ENCODE measurements around the gene SKP1. TPM values are rescaled to one million over a fixed set of nuclear protein-coding genes. Genes with fewer than 3 reads are reported as not detected.
"Not testable (repeated sequence)": the region's sequence is repeated elsewhere in the genome, so short reads cannot be mapped to it uniquely, and the experiment has no call there.

The SKP1 gene
- total RNA-seq, 1 experiment from 2014 or later = 415 TPM

DNA sequence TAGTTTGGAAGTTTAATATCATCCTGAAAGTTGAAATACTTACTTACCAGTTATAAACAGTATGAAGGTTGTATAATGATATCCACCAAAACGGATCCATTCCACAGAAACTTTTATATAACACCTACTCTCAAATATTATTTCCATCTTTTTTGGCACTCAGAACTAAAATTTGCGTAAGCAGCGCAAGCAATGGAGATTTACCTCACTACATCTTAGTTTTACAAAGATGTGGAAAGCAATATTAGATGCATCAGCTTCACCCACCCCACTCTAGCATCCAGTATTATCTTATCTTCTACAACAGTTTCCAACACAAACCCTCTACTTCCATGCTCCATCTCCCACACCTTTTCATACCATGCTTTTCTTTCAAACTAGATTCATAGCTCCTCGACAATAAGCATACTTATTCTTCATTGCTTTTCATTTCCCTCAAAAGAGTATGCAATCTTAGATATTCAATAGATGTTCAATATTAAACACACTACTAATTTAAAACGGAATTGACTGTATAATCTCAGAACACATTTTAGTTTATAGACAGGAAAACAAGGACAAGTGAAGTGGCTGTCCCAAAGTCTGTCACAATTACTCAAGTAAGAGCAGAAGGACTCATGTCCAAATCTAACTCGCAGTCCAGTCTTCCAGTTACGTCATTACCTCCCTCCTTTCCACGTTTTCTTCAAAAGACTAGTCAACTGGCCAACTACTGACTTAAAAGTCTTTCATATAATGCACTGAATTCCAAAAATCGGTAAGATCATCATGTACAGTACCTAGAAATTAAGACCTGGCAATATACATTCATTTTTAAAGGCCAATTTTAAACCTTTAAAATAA lies 46.9 kb upstream of the SKP1 start:
- peak overlapping the region; percentile 100 for H3K27ac Mint-ChIP-seq (ENCODE audit: low read depth, unreplicated experiment)
- peak overlapping the region; percentile 97 for H3K4me3 Mint-ChIP-seq (ENCODE audit: unreplicated experiment)
- peaks cover 38% of the 10 kb centered on the region for H3K36me3 Mint-ChIP-seq (ENCODE audit: insufficient read depth, unreplicated experiment)
- peaks cover 51% of the 10 kb centered on the region for H3K4me1 Mint-ChIP-seq (ENCODE audit: insufficient read depth, unreplicated experiment)
- DNase-seq (ENCODE audit: unreplicated experiment) = peak; percentile 53
- ChIA-PET POLR2A (interaction anchor here (0.6 to 9.4 kb wide), 17 partner anchors 12 to 288 kb away, joined by 3 to 349 read pairs (median 8); partner anchors contain the start of genes CDKL3, SKP1, UBE2B and VDAC1), CTCF (interaction anchor here (0.5 to 9.0 kb wide), 6 partner anchors 21 to 320 kb away, joined by 3 to 82 read pairs (median 4); no protein-coding TSS in a partner anchor)
- intact Hi-C loops (cut with micrococcal nuclease) = loop anchor here (2.0 kb wide), 2 partner anchors 39 to 47 kb away; partner anchors contain the start of gene SKP1
- no TSS peak for BruUV-seq (replicated peaks)
- no peaks in the 10 kb centered on the region for H3K9me3 Mint-ChIP-seq (ENCODE audit: unreplicated experiment)
- H3K27me3 Mint-ChIP-seq (ENCODE audit: insufficient read depth, unreplicated experiment) = no peaks in the 10 kb centered on the region
- TF ChIP-seq, protein P1, sequence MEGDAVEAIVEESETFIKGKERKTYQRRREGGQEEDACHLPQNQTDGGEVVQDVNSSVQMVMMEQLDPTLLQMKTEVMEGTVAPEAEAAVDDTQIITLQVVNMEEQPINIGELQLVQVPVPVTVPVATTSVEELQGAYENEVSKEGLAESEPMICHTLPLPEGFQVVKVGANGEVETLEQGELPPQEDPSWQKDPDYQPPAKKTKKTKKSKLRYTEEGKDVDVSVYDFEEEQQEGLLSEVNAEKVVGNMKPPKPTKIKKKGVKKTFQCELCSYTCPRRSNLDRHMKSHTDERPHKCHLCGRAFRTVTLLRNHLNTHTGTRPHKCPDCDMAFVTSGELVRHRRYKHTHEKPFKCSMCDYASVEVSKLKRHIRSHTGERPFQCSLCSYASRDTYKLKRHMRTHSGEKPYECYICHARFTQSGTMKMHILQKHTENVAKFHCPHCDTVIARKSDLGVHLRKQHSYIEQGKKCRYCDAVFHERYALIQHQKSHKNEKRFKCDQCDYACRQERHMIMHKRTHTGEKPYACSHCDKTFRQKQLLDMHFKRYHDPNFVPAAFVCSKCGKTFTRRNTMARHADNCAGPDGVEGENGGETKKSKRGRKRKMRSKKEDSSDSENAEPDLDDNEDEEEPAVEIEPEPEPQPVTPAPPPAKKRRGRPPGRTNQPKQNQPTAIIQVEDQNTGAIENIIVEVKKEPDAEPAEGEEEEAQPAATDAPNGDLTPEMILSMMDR (IDR thresholded peaks at IDR 0.05; ENCODE audit: unreplicated experiment) = no peak

DNA sequence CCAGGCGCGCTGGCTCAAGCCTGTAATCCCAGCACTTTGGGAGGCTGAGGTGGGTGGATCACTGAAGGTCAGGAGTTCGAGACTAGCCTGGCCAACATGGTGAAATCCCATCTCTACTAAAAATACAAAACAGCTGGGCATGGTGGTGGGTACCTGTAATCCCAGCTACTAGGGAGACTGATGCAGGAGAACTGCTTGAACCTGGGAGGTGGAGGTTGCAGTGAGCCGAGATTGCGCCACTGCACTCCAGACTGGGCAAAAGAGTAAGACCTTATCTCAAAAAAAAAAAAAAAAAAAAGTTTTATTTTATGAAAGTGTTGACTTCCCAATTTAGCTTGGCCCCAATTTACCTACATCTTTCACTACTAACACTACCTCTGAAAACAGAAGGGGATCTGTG lies 44.9 kb upstream of the SKP1 start:
- ChIA-PET CTCF (interaction anchor here (0.6 to 9.0 kb wide), 10 partner anchors 9 to 369 kb away, joined by 3 to 82 read pairs (median 4); no protein-coding TSS in a partner anchor), POLR2A (interaction anchor here (0.6 to 9.4 kb wide), 15 partner anchors 10 to 1696 kb away, joined by 3 to 349 read pairs (median 6); partner anchors contain the start of gene SKP1)
- H3K27me3 Mint-ChIP-seq (ENCODE audit: insufficient read depth, unreplicated experiment); BruUV-seq (replicated peaks); intact Hi-C loops (cut with micrococcal nuclease); H3K9me3 Mint-ChIP-seq (ENCODE audit: unreplicated experiment); DNase-seq (ENCODE audit: unreplicated experiment): not testable (repeated sequence)
- H3K4me1 Mint-ChIP-seq (ENCODE audit: insufficient read depth, unreplicated experiment) = peaks cover 48% of the 10 kb centered on the region
- H3K27ac Mint-ChIP-seq (ENCODE audit: low read depth, unreplicated experiment) = peak overlapping the region; percentile 83
- peaks cover 47% of the 10 kb centered on the region for H3K36me3 Mint-ChIP-seq (ENCODE audit: insufficient read depth, unreplicated experiment)
- H3K4me3 Mint-ChIP-seq (ENCODE audit: unreplicated experiment) = peak overlapping the region; percentile 97

DNA sequence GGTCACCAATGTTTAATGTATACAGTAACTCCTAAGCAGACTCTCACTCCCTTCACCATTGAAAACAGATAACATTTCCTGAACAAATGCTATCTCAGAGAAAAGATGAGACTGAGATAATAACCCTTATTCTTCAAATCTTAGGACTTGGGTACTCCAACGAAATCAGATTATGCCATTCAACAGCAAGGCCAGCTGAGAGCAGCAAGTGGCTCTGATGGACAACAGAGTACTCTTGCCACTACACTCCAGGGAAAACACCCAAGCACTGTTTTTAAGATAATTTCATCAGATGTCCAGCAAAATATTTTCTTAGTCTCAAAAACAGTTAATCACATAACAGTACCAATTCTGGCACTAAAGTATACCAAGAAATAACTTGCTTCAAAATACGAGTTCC lies 39.0 kb upstream of the SKP1 start:
- Mint-ChIP-seq H3K27ac (ENCODE audit: low read depth, unreplicated experiment) (no peak overlapping the region), H3K4me1 (ENCODE audit: insufficient read depth, unreplicated experiment) (peaks cover 22% of the 10 kb centered on the region), H3K36me3 (ENCODE audit: insufficient read depth, unreplicated experiment) (peaks cover 49% of the 10 kb centered on the region), H3K4me3 (ENCODE audit: unreplicated experiment) (no peak overlapping the region), H3K27me3 (ENCODE audit: insufficient read depth, unreplicated experiment) (no peaks in the 10 kb centered on the region), H3K9me3 (ENCODE audit: unreplicated experiment) (no peaks in the 10 kb centered on the region)
- DNase-seq (ENCODE audit: unreplicated experiment) = no peak
- intact Hi-C loops (cut with micrococcal nuclease) = no loop called here
- TF ChIP-seq, protein P1 (IDR thresholded peaks at IDR 0.05; ENCODE audit: unreplicated experiment) = no peak
- BruUV-seq (replicated peaks) = no TSS peak
- ChIA-PET POLR2A (interaction anchor here (0.6 to 12.0 kb wide), 3 partner anchors 9 to 676 kb away, joined by 3 to 148 read pairs (median 5); partner anchors contain the start of genes PPP2CA and SKP1), CTCF (interaction anchor here (0.8 to 1.4 kb wide), 2 partner anchors 9 to 34 kb away, joined by 3 to 5 read pairs; no protein-coding TSS in a partner anchor)

DNA sequence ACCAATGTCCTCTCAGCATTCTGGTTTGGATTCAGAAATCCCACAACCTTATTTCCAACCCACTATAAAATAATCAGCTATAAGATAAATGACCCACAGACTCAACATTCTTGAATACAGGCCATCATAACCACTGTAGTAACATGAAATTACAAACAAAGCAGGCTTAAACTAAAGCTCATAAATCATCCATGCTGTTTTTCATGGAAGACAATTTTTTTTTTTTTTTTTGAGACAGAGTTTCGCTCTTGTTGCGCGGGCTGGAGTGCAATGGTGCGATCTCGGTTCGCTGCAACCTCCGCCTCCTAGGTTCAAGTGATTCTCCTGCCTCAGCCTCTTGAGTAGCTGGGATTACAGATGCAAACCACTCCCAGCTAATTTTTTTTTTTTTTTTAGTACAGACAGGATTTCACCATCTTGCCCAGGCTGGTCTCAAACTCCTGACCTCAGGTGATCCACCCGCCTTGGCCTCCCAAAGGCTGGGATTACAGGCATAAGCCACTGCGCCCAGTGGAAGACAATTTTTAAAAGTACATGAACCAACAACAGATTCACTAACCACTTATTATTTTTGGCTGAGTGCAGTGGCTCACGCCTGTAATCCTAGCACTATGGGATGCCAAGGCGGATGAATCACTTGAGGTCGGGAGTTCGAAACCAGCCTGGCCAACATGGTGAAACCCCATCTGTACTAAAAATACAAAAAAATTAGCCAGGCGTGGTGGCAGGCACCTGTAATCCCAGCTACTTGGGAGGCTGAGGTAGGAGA lies 34.7 kb upstream of the SKP1 start:
- intact Hi-C loops (cut with micrococcal nuclease); H3K9me3 Mint-ChIP-seq (ENCODE audit: unreplicated experiment); H3K4me3 Mint-ChIP-seq (ENCODE audit: unreplicated experiment); H3K27ac Mint-ChIP-seq (ENCODE audit: low read depth, unreplicated experiment); BruUV-seq (replicated peaks); H3K27me3 Mint-ChIP-seq (ENCODE audit: insufficient read depth, unreplicated experiment): not testable (repeated sequence)
- Mint-ChIP-seq H3K36me3 (ENCODE audit: insufficient read depth, unreplicated experiment) (peaks cover 29% of the 10 kb centered on the region), H3K4me1 (ENCODE audit: insufficient read depth, unreplicated experiment) (peaks cover 15% of the 10 kb centered on the region)
- ChIA-PET CTCF (interaction anchor here (0.6 to 5.4 kb wide), 15 partner anchors 9 to 788 kb away, joined by 3 to 20 read pairs (median 3); no protein-coding TSS in a partner anchor), POLR2A (interaction anchor here (0.6 to 12.0 kb wide), 6 partner anchors 12 to 524 kb away, joined by 3 to 148 read pairs (median 4); partner anchors contain the start of gene PPP2CA)
- DNase-seq (ENCODE audit: unreplicated experiment) = peak; percentile 49
